Fibroblast of the aortic adventitia (primary cell): ENCODE measurements around the gene SMOC2. TPM values are rescaled to one million over a fixed set of nuclear protein-coding genes. Genes with fewer than 3 reads are reported as not detected.

Experiments used
- DNase-seq: peaks from one replicate; pipeline ENCODE4 v3.0.0-alpha.2; 2010; ENCODE audit warnings: low read depth
- H3K4me3 ChIP-seq: 2 replicates; pipeline ENCODE4 v1.5.1; 2011; ENCODE audit warnings: low read depth, mild to moderate bottlenecking, control low read depth, low read length, moderate library complexity
- total RNA-seq: library from RNA; depleted of rRNA; stranded (reverse); fragments of >200 nt; gene quantifications from 2 replicates; pipeline ENCODE4 v1.2.3, GENCODE V29; 2012; ENCODE audit warnings: low replicate concordance
- TF ChIP-seq, protein P1 (sequence below): IDR thresholded peaks from 2 replicates; pipeline ENCODE4 v1.5.1; 2011; ENCODE audit warnings: mild to moderate bottlenecking, low read length, control low read depth, inconsistent platforms; ENCODE audit not compliant: insufficient read depth

The SMOC2 gene
- total RNA-seq, 1 donor = 0.09 TPM

DNA sequence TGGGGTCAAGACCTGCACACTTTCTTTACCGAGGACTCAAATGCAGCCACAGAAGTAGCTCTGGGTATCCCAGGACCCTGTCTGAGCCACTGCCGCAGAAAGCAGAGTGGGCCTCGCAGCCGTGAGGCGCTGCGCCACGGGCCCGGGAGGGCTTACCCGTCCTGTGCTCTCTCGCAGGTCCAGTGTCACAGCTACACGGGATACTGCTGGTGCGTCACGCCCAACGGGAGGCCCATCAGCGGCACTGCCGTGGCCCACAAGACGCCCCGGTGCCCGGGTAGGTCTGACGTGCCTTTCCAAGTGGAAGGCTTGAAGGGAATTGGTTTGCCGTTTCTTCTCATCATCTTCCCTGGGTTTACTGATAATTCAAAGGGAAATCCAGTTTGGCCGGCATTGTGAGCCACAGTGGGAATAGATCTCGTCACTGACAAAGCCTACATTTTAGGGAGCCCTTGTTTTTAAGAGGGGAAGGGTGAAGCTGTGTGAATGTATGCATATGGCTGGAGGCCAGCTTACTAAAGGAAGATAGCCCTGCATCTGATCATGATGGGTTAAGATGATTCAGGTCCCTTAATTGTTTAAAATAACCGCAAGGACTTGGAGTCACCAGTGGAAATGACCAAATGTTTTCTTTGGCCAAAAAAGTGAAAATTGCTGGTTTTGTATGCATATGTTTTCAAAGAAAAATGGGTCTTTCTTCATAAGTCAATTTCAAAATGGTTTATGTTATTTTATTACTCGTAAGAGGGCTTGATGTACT, 86.6 kb downstream of the SMOC2 start:
- DNase-seq = peak; percentile 95
- TF ChIP-seq, protein P1, sequence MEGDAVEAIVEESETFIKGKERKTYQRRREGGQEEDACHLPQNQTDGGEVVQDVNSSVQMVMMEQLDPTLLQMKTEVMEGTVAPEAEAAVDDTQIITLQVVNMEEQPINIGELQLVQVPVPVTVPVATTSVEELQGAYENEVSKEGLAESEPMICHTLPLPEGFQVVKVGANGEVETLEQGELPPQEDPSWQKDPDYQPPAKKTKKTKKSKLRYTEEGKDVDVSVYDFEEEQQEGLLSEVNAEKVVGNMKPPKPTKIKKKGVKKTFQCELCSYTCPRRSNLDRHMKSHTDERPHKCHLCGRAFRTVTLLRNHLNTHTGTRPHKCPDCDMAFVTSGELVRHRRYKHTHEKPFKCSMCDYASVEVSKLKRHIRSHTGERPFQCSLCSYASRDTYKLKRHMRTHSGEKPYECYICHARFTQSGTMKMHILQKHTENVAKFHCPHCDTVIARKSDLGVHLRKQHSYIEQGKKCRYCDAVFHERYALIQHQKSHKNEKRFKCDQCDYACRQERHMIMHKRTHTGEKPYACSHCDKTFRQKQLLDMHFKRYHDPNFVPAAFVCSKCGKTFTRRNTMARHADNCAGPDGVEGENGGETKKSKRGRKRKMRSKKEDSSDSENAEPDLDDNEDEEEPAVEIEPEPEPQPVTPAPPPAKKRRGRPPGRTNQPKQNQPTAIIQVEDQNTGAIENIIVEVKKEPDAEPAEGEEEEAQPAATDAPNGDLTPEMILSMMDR = no peak
- H3K4me3 ChIP-seq = no peak overlapping the region

DNA sequence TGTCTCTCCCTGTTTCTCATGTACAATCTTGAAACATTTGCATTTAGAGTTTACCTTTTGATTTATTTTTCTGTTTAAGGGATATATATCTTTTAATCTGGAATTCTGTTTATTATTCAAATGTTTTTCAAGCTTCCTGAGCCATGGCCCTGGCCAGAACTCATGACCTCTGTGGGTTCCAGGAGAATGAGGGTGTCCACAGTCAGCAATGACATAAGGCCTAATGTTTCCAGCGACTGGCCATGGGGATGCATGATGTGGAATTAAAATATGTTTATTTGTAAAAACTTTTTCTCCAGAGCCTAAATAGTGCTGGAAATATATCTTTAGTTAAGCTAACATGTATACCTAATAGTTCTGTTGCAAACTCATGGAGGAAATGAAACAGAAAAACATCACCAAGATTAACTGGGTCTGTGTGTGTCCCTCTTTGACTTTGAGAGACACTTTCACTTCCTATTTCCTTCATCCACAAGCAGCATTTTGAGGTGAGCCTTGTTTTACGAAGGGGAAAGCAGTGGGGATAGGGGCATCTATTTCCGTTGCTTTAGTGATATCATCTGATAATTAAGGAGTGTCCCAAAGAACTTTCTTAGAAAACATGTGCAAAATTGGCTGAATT, 87.6 kb downstream of the SMOC2 start:
- no peak overlapping the region for H3K4me3 ChIP-seq
- DNase-seq = peak; percentile 61
- TF ChIP-seq, protein P1 = no peak

DNA sequence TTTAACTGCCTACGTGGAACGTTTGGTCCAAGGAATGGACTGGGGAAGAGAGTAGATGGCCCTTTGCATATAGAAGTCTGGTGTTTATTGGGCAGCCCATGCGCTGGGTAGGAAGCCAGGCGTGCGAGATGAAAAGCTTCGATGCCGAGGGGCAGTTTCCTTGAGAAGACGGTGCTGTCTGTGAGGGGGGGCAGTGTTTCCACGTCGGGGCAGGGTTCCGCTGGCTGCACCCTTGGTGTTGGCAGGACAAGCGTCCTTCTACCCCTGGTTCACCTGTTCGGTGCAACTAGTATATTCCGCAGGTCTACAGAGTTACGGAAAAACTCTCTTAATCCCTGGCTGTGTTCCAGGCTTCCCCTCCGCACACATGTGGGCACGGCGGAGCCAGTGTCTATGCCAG, 88.2 kb downstream of the SMOC2 start:
- TF ChIP-seq, protein P1 = no peak
- no peak overlapping the region for H3K4me3 ChIP-seq
- DNase-seq = no peak

DNA sequence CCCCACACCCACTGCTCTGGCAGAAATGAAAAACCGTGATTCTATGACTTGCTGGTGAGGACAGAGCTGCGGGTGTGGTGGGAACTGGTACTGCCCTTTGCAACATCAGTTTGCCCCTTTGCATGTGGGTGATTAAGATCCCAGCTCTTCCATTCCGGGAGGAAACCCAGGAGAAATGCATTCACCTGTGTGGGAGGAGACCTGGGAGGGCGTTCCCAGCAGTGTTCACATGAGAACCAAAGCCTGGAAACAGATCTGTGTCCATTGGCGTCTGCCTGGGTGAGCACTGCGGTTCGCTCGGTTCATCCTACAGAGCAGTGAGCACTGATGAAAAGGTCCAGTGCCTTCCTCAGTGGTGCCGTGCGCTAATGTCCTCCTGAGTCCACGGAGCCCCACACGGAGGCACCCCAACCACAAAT, 89.7 kb downstream of the SMOC2 start:
- TF ChIP-seq, protein P1 = no peak
- no peak for DNase-seq

GRCh38 chr6:168532070-168532469, 91.1 kb downstream of the SMOC2 start:
- TF ChIP-seq, protein P1 = no peak
- no peak for DNase-seq
- no peak overlapping the region for H3K4me3 ChIP-seq

More for the DNA sequence above, 89.7 kb downstream of the SMOC2 start:
- no peak overlapping the region for H3K4me3 ChIP-seq

GRCh38 chr6:168533414-168533813, 92.4 kb downstream of the SMOC2 start:
- TF ChIP-seq, protein P1 = no peak
- no peak overlapping the region for H3K4me3 ChIP-seq

More at GRCh38 chr6:168533414-168533813, 92.4 kb downstream of the SMOC2 start:
- peak; percentile 37 for DNase-seq
